ENCODE data around the gene BMP5. TPM values are rescaled to one million over a fixed set of nuclear protein-coding genes. Genes with fewer than 3 reads are reported as not detected.

The BMP5 gene
- total RNA-seq, 2 donors from 2014 or later: not detected

DNA sequence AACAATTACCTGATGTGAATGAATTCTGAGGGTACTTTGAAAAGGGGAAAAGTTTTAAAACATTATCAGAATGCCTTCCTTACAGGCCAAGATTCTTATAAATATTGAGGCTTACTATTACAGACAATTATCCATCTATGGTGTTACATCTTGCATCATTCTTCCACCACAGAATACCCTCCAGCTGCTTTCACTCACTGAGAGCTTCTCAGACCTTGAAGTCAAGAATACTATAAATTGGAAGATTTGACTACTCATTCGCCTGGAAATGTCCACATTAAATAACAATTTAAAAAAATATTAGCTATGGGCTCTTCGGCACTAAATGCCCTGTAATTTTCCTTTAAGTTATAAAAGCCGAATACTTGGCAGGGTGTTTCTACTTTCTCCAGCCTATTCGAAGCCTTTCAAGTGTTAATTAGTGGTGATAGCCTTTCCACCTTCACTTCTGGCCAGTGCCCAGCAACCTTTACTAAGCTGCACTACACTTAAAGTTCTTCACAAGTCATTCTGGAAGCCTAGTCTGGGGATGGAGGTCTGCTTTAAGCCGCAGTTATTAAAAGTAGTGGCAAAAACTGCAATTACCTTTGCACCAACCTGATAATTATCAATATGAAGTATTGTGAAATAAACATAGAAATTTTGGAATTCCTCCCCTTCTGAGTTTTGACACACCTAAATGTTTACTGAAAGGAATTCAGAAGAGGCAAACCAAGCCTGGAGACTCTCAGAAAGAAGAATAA, 100.9 kb downstream of the BMP5 start:
- no peak for DNase-seq
- H3K4me1 Mint-ChIP-seq: no peaks in the 10 kb centered on the region
- no peaks in the 10 kb centered on the region for H3K27me3 Mint-ChIP-seq
- ATAC-seq: no peak
- H3K4me3 Mint-ChIP-seq: no peak overlapping the region
- H3K9me3 ChIP-seq (ENCODE audit: control insufficient read depth, low read length, poor library complexity, severe bottlenecking): no peaks in the 10 kb centered on the region
- no peaks in the 10 kb centered on the region for H3K36me3 Mint-ChIP-seq (ENCODE audit: low read depth)
- H3K27ac Mint-ChIP-seq: no peak overlapping the region

DNA sequence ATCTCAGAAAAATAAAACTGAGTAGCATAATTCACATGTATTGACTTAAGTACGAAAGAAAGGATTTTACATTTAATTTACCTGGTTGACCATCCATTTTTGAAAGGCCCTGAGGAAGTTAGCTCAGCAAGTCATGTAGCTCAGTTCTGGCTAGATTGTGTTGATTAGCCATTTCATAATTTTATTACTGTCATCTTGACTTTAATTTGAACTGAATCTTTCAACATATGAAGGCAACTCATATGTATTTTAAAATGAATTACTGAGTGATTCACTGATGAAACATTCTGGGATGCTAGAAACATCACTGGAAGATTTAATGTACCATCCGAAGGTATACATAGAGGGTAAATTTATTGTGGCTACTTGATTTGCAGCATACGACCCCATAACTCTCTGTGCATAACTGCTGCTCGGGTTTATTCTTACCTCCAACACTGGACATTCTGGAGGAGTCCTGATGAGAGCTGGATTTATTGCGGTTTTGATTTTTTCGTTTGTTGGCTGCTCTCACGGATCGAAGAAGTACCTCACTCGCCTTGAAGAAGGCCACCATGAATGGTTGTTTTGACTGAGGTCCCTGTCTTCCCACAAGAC, 101.7 kb downstream of the BMP5 start:
- no peak overlapping the region for H3K27ac Mint-ChIP-seq
- no peaks in the 10 kb centered on the region for H3K4me1 Mint-ChIP-seq
- H3K9me3 ChIP-seq (ENCODE audit: control insufficient read depth, low read length, poor library complexity, severe bottlenecking): no peaks in the 10 kb centered on the region
- no peaks in the 10 kb centered on the region for H3K36me3 Mint-ChIP-seq (ENCODE audit: low read depth)
- no peak overlapping the region for H3K4me3 Mint-ChIP-seq
- H3K27me3 Mint-ChIP-seq: no peaks in the 10 kb centered on the region
- DNase-seq: no peak
- no peak for ATAC-seq

DNA sequence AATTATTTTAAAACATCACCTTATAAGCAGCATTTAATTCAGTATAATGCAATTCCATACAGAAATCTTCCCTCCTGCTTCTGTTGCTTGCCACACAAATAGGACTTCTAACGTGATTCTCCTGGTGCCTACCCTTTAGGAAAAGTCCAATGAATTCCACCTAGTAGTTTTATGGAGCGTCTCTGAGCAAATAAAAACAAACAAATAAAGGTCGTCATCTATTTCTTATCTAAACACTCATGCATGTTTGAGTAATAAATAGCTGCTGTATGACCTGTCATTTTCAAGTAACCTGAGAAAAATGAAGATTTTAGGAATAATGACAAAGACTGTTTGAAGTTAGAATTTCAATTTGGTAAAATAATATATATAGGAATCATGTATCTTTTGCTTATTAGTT, 102.7 kb downstream of the BMP5 start:
- H3K4me3 Mint-ChIP-seq: no peak overlapping the region
- H3K27ac Mint-ChIP-seq: no peak overlapping the region
- no peaks in the 10 kb centered on the region for H3K36me3 Mint-ChIP-seq (ENCODE audit: low read depth)
- no peaks in the 10 kb centered on the region for H3K9me3 ChIP-seq (ENCODE audit: control insufficient read depth, low read length, poor library complexity, severe bottlenecking)
- no peak for DNase-seq
- H3K27me3 Mint-ChIP-seq: no peaks in the 10 kb centered on the region
- H3K4me1 Mint-ChIP-seq: no peaks in the 10 kb centered on the region
- ATAC-seq: no peak

DNA sequence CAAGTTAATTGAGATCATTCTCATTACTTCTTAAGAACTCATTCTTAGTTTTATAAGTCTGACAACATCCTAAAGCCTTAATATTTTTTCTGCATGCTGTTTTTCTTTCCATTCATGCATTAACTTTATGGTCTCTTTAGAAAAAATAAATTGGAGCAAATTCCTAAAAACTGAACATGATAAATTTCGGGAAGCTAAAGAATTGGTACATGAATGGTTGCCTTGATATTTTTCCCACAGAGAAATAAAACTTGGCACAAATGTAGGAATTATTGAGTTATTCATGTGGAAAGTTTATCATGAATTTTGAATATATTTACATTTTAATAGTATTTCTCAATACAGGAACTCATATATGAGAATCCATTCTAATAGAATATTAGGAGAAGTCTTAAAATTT, 115.9 kb downstream of the BMP5 start:
- no peaks in the 10 kb centered on the region for H3K4me1 Mint-ChIP-seq
- H3K36me3 Mint-ChIP-seq (ENCODE audit: low read depth): no peaks in the 10 kb centered on the region
- H3K4me3 Mint-ChIP-seq: no peak overlapping the region
- H3K9me3 ChIP-seq (ENCODE audit: control insufficient read depth, low read length, poor library complexity, severe bottlenecking): no peaks in the 10 kb centered on the region
- no peaks in the 10 kb centered on the region for H3K27me3 Mint-ChIP-seq
- no peak overlapping the region for H3K27ac Mint-ChIP-seq
- DNase-seq (no peak), ATAC-seq (no peak)

DNA sequence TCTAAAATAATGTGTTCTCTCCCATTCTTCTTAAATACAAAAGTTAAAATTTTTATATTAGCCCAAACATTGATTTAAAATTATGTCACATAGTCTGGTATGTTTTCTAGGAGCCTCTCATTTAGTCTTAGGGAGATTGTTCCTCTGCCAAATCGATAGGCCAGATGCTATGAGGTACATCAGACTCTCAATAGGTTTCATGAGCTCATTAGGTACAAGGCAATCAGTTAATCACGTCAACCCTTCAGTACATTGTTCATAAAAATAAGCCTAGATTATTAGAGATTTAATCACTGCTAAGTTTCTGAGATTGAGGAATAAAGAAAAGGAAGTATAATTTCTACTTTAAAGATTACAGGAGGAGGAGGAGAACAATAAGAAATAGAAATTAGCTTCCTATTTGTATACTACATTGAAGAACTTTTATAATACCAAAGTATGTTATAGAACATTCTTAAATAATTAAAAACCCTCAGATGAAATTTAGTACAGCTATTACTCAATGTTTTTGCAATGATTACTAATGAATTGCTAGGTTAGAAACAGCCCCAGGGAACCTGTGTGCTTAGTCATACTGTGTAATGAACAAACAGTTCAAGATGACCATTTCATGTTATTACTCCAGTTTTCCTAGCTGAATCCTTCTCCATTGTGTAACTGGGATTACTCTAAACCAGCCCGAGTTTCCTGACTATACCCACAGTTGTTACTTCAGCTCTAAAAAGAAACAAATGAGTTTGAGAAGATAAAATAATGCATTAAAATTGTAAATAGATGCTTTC, 117.0 kb downstream of the BMP5 start:
- Mint-ChIP-seq H3K4me3 (no peak overlapping the region), H3K27me3 (no peaks in the 10 kb centered on the region), H3K4me1 (no peaks in the 10 kb centered on the region), H3K27ac (no peak overlapping the region), H3K36me3 (ENCODE audit: low read depth) (no peaks in the 10 kb centered on the region)
- DNase-seq: no peak
- no peaks in the 10 kb centered on the region for H3K9me3 ChIP-seq (ENCODE audit: control insufficient read depth, low read length, poor library complexity, severe bottlenecking)
- ATAC-seq: no peak

DNA sequence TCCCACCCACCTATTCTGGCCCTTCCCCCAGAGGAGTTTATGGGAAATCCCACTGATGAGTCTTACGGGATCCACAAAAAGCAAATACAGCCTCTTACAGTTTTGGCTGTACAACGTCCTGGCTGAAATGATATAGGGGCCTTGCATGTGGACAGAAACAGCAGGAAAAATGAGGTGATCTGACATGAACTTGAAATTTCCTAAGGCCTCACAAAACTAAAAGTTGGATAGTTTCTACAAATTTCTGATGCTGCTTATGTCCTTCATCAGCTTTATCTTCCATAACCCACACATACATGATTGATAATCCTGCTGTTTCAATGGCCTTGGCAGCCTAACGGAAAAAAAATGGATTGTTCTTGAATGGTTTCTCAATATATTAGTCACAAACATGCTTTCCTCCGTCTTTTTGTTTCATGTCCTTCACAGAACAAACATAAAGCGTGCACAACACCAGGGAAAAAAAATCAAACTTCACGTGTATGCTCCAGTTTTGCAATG, 118.8 kb downstream of the BMP5 start:
- H3K27ac Mint-ChIP-seq: no peak overlapping the region
- no peak overlapping the region for H3K4me3 Mint-ChIP-seq
- H3K36me3 Mint-ChIP-seq (ENCODE audit: low read depth): no peaks in the 10 kb centered on the region
- H3K4me1 Mint-ChIP-seq: no peaks in the 10 kb centered on the region
- DNase-seq (no peak), ATAC-seq (no peak)
- H3K9me3 ChIP-seq (ENCODE audit: control insufficient read depth, low read length, poor library complexity, severe bottlenecking): no peaks in the 10 kb centered on the region
- no peaks in the 10 kb centered on the region for H3K27me3 Mint-ChIP-seq

DNA sequence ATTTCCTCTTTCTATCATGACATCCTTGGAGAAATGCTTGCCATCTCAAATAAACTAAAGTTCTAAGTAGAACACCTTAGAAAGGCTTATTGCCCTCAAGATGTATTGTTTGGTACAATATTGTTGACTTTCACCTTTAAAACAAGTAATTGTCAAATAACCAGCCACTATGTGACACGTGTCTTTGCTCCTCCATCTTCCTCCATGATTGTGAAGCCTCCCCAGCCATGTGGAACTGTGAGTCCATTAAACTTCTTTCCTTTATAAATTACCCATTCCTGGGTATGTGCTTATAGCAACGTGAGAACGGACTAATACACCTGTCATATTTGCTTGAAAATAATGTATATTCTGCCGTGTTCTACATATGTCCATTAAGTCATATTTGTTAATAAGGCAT, 126.5 kb downstream of the BMP5 start:
- no peak for ATAC-seq
- no peaks in the 10 kb centered on the region for H3K27me3 Mint-ChIP-seq
- H3K4me1 Mint-ChIP-seq: no peaks in the 10 kb centered on the region
- no peak overlapping the region for H3K27ac Mint-ChIP-seq
- no peak overlapping the region for H3K4me3 Mint-ChIP-seq
- no peaks in the 10 kb centered on the region for H3K36me3 Mint-ChIP-seq (ENCODE audit: low read depth)
- no peaks in the 10 kb centered on the region for H3K9me3 ChIP-seq (ENCODE audit: control insufficient read depth, low read length, poor library complexity, severe bottlenecking)
- no peak for DNase-seq

DNA sequence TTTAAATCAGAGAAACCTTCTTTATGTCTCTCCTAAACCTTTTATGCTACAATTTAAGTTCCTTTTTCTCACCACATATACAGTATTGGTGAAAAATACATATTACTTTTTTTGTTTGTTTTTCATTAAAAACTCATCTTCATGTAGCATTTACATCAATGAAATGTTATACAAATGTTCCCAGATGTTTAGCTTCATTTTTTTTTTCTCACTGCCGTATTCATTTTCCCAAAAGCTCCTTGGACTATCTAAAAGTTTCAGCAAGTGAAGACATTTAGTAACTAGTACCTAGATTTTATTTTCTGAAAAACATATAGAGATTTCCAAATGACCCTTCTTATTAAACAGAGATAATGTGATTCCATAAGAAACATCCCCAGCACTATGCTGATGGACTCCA, 128.9 kb downstream of the BMP5 start:
- no peak overlapping the region for H3K27ac Mint-ChIP-seq
- ATAC-seq (no peak), DNase-seq (no peak)
- no peaks in the 10 kb centered on the region for H3K27me3 Mint-ChIP-seq
- H3K4me3 Mint-ChIP-seq: no peak overlapping the region
- no peaks in the 10 kb centered on the region for H3K4me1 Mint-ChIP-seq
- no peaks in the 10 kb centered on the region for H3K36me3 Mint-ChIP-seq (ENCODE audit: low read depth)
- H3K9me3 ChIP-seq (ENCODE audit: control insufficient read depth, low read length, poor library complexity, severe bottlenecking): no peaks in the 10 kb centered on the region

DNA sequence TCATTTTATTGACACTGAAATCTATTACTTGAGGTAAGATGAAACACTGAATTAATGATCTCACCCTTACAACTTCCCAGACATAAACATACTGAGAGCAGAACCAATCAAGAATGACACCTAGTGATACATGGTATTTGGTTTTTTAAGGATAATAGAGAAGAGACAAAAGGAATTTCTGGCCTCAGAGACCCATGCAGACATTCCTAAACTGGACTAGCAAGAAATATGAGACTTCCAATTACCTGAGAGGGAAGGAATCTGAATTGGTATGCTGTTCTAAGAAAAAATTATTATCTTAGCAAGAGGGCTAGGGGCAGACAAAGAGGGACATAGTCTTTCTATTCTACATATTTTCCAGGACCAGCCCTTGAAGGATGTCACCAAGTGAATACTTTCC, 141.1 kb downstream of the BMP5 start:
- no peaks in the 10 kb centered on the region for H3K9me3 ChIP-seq (ENCODE audit: control insufficient read depth, low read length, poor library complexity, severe bottlenecking)
- Mint-ChIP-seq H3K4me3 (no peak overlapping the region), H3K27ac (no peak overlapping the region), H3K36me3 (ENCODE audit: low read depth) (no peaks in the 10 kb centered on the region), H3K27me3 (no peaks in the 10 kb centered on the region), H3K4me1 (no peaks in the 10 kb centered on the region)
- ATAC-seq: no peak
- DNase-seq: no peak

DNA sequence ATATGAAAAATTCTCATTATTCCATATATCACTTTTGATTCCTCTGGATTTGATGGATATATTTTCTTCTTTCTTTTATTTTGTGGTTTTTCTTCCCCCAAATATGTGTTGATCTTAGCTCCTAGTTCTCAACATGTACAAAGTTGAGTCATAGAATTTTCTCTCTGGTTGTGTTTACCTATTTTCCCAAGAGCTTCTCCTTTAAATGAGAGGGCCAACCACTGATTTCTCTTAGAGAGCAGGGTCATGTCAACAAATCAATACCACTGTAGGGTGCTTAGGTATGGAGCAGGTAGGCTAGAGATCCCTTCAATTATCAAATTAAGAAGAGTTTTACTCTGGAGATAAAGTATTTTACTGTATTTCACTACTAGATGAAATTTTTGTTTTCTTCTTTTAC, 145.7 kb downstream of the BMP5 start:
- Mint-ChIP-seq H3K27me3 (no peaks in the 10 kb centered on the region), H3K4me1 (no peaks in the 10 kb centered on the region), H3K36me3 (ENCODE audit: low read depth) (no peaks in the 10 kb centered on the region), H3K27ac (no peak overlapping the region), H3K4me3 (no peak overlapping the region)
- DNase-seq: no peak
- no peak for ATAC-seq
- H3K9me3 ChIP-seq (ENCODE audit: control insufficient read depth, low read length, poor library complexity, severe bottlenecking): no peaks in the 10 kb centered on the region

DNA sequence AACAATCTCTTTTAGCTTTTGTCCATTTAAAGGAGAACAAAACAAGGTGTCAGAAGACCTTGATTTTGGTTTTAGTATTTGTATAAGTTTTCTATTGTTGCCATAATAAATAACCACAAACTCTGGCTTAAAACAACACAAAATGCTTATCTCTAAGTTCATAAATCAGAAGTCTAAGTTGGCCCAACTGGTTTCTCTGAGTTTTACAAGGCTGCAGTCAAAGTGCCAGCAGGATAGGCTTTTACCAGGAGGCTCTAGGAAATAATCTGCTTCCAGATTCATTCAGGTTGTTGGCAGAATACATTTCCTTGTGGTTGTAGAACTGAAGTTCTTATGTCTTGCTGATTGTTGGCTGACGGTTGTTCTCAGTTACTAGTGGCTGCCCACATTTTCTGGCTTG, 149.2 kb downstream of the BMP5 start:
- no peaks in the 10 kb centered on the region for H3K4me1 Mint-ChIP-seq
- H3K27ac Mint-ChIP-seq: no peak overlapping the region
- no peak for DNase-seq
- no peaks in the 10 kb centered on the region for H3K9me3 ChIP-seq (ENCODE audit: control insufficient read depth, low read length, poor library complexity, severe bottlenecking)
- H3K27me3 Mint-ChIP-seq: no peaks in the 10 kb centered on the region
- no peak overlapping the region for H3K4me3 Mint-ChIP-seq
- H3K36me3 Mint-ChIP-seq (ENCODE audit: low read depth): no peaks in the 10 kb centered on the region
- ATAC-seq: no peak

DNA sequence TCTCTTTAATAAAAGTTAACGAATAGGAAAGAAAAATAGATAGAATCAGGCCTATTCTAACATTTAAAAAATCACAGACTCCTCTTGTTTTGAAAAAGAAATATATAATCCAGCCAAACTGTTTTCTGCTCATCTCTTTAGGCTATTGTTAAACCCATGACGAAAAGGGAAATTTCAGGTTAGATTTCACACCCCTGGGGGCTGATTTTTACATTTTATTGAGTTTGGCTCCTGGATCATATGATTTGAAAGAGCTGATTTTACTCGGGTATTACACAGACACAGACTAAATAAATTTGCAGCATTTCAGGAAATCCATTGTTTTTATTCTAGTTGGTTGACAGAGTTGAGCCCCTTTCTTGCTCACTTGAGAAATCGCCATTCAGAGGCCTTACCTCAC, 160.6 kb downstream of the BMP5 start:
- no peak overlapping the region for H3K27ac Mint-ChIP-seq
- DNase-seq: no peak
- no peaks in the 10 kb centered on the region for H3K9me3 ChIP-seq (ENCODE audit: control insufficient read depth, low read length, poor library complexity, severe bottlenecking)
- H3K36me3 Mint-ChIP-seq (ENCODE audit: low read depth): no peaks in the 10 kb centered on the region
- no peak for ATAC-seq
- no peaks in the 10 kb centered on the region for H3K4me1 Mint-ChIP-seq
- no peaks in the 10 kb centered on the region for H3K27me3 Mint-ChIP-seq
- H3K4me3 Mint-ChIP-seq: no peak overlapping the region

DNA sequence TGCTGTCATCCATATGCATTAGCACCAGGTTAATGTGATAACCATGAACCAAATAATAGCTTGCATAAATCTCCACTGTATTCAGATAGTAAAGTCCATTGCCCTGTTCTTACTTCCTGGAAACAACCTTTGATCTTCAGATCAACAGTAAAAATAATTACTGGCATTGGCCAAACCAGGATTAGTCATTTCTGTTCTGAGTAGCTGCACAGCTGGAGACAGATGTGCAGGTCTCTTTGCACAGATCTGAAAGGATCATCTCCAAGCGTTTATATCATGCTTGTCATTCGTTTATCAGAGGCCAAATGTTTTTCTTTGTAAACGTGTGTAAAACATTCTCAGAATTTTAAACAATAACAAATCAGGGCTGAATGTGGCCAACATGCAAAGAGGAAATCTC, 162.0 kb downstream of the BMP5 start:
- H3K27ac Mint-ChIP-seq: no peak overlapping the region
- H3K36me3 Mint-ChIP-seq (ENCODE audit: low read depth): no peaks in the 10 kb centered on the region
- ATAC-seq (no peak), DNase-seq (no peak)
- H3K4me3 Mint-ChIP-seq: no peak overlapping the region
- no peaks in the 10 kb centered on the region for H3K27me3 Mint-ChIP-seq
- no peaks in the 10 kb centered on the region for H3K9me3 ChIP-seq (ENCODE audit: control insufficient read depth, low read length, poor library complexity, severe bottlenecking)
- H3K4me1 Mint-ChIP-seq: no peaks in the 10 kb centered on the region
